BJ (cell line): ENCODE measurements around the gene CD82. TPM values are rescaled to one million over a fixed set of nuclear protein-coding genes. Genes with fewer than 3 reads are reported as not detected.
"Not testable (repeated sequence)": the region's sequence is repeated elsewhere in the genome, so short reads cannot be mapped to it uniquely, and the experiment has no call there.

Experiments used
- CTCF ChIA-PET: fragments of 350-600 bp; formaldehyde crosslinking; extraction: SDS; loops from one replicate; lab custom pipeline; 2021; ENCODE audit warnings: antibody characterized with exemption, inconsistent platforms; lab: Yijun Ruan, JAX
- POLR2A ChIA-PET: fragments of 300-600 bp; sonication (Branson Sonifier 250); formaldehyde crosslinking; extraction: SDS; loops from one replicate; lab custom pipeline; 2021; ENCODE audit warnings: antibody characterized with exemption; lab: Charles Lee
- DNase-seq: peaks from one replicate; pipeline ENCODE4 v3.0.0-alpha.2; 2011; ENCODE audit warnings: low read depth
- H3K27me3 ChIP-seq: 2 replicates; pipeline ENCODE4 v1.6.0; 2011; ENCODE audit warnings: low read length; ENCODE audit not compliant: control insufficient read depth, insufficient read depth
- H3K36me3 ChIP-seq: 2 replicates; pipeline ENCODE4 v1.5.1; 2011; ENCODE audit warnings: low read length; ENCODE audit not compliant: control insufficient read depth, insufficient read depth
- H3K4me3 ChIP-seq: 2 replicates; pipeline ENCODE4 v1.5.1; 2011; ENCODE audit warnings: low read depth, mild to moderate bottlenecking, control low read depth, low read length
- polyA plus RNA-seq: library from polyadenylated mRNA; depleted of rRNA; stranded (reverse); fragments of >200 nt; gene quantifications from 2 replicates; pipeline ENCODE4 v1.2.3, GENCODE V29; 2011
- TF ChIP-seq, protein P1 (sequence below): IDR thresholded peaks from 2 replicates; pipeline ENCODE4 v1.5.1; 2011; ENCODE audit warnings: low read depth, mild to moderate bottlenecking, control low read depth, inconsistent platforms, low read length, moderate library complexity; ENCODE audit not compliant: insufficient read depth

Gene CD82
- polyA plus RNA-seq, 1 experiment, result 28.1 TPM

DNA sequence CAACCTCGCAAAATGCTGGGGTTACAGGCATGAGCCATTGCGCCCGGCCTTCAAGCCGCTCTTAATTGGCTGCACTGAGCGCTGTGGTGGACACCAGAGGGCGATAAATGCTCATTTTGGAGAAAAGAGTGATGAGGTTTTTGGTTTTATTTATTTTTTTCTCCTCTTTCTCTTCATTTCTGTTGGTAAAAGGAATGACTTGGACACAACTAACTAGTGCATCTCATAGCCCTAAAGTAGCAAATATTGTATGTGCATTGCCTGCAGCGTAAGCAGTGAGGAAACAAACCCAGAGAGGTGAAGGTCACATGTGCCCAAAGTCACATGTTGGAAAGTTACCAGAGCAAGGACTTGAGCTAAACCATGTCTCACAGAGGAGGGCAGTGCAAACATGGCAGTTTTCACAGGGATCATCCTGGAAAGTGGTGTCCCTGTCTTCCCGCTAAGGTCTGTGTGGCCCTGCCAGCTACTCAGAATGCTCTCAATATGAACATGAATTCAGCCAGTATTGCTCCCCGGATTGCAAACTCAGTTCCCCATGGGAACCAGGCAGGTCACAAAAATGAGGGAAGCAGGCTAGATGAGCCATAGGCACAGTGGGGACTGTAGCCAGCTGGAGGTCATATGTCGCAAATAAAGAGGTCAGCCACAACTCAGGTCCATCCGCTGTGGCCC lies 8.6 kb upstream of the CD82 start:
- POLR2A ChIA-PET, result no interaction called here
- no peaks in the 10 kb centered on the region; the same call in 1 of the 2 replicates for H3K27me3 ChIP-seq
- H3K4me3 ChIP-seq, result no peak overlapping the region
- CTCF ChIA-PET, result interaction anchor here (0.6 to 16.5 kb wide), 28 partner anchors 8 to 552 kb away, joined by 3 to 606 read pairs (median 4); partner anchors contain the start of gene CD82
- TF ChIP-seq, protein P1, sequence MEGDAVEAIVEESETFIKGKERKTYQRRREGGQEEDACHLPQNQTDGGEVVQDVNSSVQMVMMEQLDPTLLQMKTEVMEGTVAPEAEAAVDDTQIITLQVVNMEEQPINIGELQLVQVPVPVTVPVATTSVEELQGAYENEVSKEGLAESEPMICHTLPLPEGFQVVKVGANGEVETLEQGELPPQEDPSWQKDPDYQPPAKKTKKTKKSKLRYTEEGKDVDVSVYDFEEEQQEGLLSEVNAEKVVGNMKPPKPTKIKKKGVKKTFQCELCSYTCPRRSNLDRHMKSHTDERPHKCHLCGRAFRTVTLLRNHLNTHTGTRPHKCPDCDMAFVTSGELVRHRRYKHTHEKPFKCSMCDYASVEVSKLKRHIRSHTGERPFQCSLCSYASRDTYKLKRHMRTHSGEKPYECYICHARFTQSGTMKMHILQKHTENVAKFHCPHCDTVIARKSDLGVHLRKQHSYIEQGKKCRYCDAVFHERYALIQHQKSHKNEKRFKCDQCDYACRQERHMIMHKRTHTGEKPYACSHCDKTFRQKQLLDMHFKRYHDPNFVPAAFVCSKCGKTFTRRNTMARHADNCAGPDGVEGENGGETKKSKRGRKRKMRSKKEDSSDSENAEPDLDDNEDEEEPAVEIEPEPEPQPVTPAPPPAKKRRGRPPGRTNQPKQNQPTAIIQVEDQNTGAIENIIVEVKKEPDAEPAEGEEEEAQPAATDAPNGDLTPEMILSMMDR, result peak; percentile 79
- no peaks in the 10 kb centered on the region for H3K36me3 ChIP-seq
- no peak for DNase-seq

DNA sequence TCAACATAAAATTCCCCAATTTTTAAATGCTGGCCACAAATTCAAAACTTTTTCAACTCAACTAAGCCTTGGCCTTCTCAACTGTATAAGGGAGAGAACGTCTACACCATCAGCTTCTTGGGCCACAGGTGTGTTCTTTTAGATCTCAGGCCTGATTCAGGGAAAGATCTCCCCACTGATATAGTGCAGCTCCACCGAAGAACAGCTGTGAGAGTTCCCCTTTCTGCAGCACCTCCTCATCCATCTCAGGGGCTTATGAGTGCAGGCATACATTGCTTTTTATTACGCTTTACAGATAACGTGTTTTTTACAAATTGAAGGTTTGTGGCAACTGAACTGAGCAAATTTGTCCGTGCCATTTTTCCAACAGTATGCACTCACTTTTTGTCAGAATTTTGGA lies 8.0 kb upstream of the CD82 start:
- CTCF ChIA-PET, result interaction anchor here (0.6 to 16.5 kb wide), 26 partner anchors 7 to 551 kb away, joined by 3 to 606 read pairs (median 4); partner anchors contain the start of gene CD82
- TF ChIP-seq, protein P1, result no peak
- Histone ChIP-seq H3K27me3 (no peaks in the 10 kb centered on the region; the same call in 1 of the 2 replicates), H3K4me3 (no peak overlapping the region), H3K36me3 (no peaks in the 10 kb centered on the region)
- DNase-seq, result no peak
- POLR2A ChIA-PET, result no interaction called here

DNA sequence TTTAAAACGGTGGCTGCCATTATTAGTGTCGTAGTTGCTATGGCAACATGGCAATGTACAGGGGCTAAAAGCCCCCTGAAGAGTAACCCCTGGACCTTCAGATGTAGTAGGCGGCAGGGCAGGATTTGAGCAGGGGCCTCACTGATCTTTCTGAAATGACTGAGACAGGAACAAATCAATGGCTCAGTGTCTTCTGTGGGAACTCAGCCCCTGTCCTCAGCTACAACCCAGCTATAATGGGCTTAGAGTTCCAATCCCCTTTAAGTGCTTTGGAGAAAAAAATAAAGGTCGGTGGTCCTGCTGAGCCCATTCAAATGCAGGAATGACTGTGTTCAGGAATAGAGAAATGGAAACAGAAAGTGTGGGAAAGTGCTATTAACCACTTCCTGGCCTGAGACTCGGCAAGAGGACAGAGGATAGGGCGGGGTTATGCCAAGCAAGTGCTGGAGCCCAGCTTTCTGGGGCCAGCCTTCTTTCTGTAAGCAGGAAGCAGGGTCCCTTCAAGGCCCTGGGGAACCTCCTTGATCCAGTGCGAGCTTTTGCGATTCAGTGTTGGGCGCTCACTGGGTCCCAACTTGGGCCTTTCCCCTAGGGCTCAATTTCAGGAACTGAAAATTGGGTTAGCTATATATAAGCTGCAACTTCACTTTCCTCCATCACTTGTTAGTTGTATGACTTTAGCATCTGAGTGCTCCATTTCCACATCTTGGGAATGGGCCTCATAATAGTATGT lies 6.1 kb upstream of the CD82 start:
- ChIA-PET POLR2A (interaction anchor here (0.7 kb wide), 1 partner anchor 263 kb away, joined by 7 read pairs; no protein-coding TSS in a partner anchor), CTCF (interaction anchor here (1.0 to 16.5 kb wide), 4 partner anchors 57 to 544 kb away, joined by 3 to 606 read pairs (median 16); no protein-coding TSS in a partner anchor)
- no peak for DNase-seq
- no peaks in the 10 kb centered on the region for H3K36me3 ChIP-seq
- H3K27me3 ChIP-seq, result no peaks in the 10 kb centered on the region
- H3K4me3 ChIP-seq, result no peak overlapping the region
- TF ChIP-seq, protein P1, result no peak

DNA sequence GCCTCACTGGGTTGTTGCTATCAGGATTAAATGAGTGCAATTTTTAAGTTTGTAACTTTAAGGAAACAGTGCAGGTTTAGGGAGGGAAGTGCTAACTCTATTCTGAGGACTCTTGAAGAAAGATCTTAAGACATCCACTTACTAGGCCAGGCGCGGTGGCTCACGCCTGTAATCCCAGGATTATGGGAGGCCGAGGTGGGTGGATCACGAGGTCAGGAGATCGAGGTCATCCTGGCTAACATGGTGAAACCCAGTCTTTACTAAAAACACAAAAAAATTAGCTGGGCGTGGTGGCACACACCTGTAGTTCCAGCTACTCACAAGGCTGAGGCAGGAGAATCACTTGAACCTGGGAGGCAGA lies 5.5 kb upstream of the CD82 start:
- DNase-seq, H3K36me3 ChIP-seq, H3K4me3 ChIP-seq, H3K27me3 ChIP-seq: not testable (repeated sequence)
- CTCF ChIA-PET, result interaction anchor here (16.5 kb wide), 1 partner anchor 57 kb away, joined by 606 read pairs; no protein-coding TSS in a partner anchor
- POLR2A ChIA-PET, result interaction anchor here (0.7 kb wide), 1 partner anchor 262 kb away, joined by 7 read pairs; no protein-coding TSS in a partner anchor

DNA sequence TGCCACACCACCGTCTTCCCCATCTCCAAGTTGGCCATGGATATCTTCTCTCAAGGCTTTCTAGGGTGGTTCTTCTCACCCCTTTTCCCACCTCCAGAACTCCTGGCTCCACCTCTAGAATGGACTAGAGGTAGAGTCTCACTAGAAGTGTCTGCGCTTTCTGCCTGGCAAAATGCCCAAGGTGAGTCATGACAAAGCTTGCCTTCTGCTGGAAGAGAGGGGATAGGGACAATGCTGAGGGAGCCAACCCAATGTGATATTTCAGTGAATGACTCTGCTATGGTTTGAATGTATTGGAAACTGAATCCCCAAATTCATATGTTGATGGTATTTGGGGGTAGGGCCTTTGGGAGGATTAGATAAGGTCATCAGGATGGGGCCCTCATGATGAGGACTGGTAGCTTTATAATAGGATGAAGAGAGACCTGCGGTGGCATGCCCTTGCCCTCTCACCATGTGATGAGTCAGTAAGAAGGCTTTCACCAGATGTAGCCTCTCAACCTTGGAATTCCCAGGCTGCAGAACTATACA lies 4.1 kb upstream of the CD82 start:
- DNase-seq, result no peak
- CTCF ChIA-PET, result interaction anchor here (1.1 to 16.5 kb wide), 3 partner anchors 55 to 375 kb away, joined by 3 to 606 read pairs (median 4); no protein-coding TSS in a partner anchor

More for the DNA sequence above, 4.1 kb upstream of the CD82 start:
- TF ChIP-seq, protein P1, result no peak
- no peaks in the 10 kb centered on the region for H3K27me3 ChIP-seq
- no peaks in the 10 kb centered on the region for H3K36me3 ChIP-seq
- H3K4me3 ChIP-seq, result no peak overlapping the region
- POLR2A ChIA-PET, result no interaction called here
